Measurements from ENCODE around the gene LPXN. TPM values are rescaled to one million over a fixed set of nuclear protein-coding genes. Genes with fewer than 3 reads are reported as not detected.

Gene LPXN
- polyA plus RNA-seq (ENCODE audit: insufficient read depth in 1 of 5, insufficient read length in 5 of 5, low replicate concordance in 1 of 5) = 10 to 100 TPM in 3 of 5 donors, 1 to 10 TPM in 2; 8.1 to 10.6 (median 10.4) TPM
- long read RNA-seq, donor 1, partial matches to known transcripts = 0 of 1 reads
- long read RNA-seq, donor 1, other reads (novel, unspliced or antisense) = 0 of 1 reads
- long read RNA-seq, donor 2, partial matches to known transcripts = 0 of 1 reads
- long read RNA-seq, donor 2, other reads (novel, unspliced or antisense) = 0 of 1 reads
- long read RNA-seq, donor 3 = 0 reads
- long read RNA-seq, donor 4 = 0 reads
- long read RNA-seq, donor 5, partial matches to known transcripts = 69 of 69 reads
- long read RNA-seq, donor 5, other reads (novel, unspliced or antisense) = 0 of 69 reads
- long read RNA-seq, donor 6, partial matches to known transcripts = 0 of 1 reads
- long read RNA-seq, donor 6, other reads (novel, unspliced or antisense) = 0 of 1 reads
- long read RNA-seq, donor 7, partial matches to known transcripts = 79 of 107 reads
- long read RNA-seq, donor 7, other reads (novel, unspliced or antisense) = 28 of 107 reads
- long read RNA-seq, donor 8 = 0 reads

- no peak for DNase-seq
These were observed at the start of gene LPXN for GRCh38 chr11:58575377-58576020. Gene LPXN (minus strand): TSS chr11:58575856. CDS start chr11:58575772, 84 bp downstream.

GRCh38 chr11:58625086-58625485 is 49.4 kb upstream of the LPXN start:
- DNase-seq = no peak

GRCh38 chr11:58622344-58622743 is 46.7 kb upstream of the LPXN start, which contains the start of gene CNTF:
Gene CNTF (plus strand): TSS chr11:58622665. CDS start chr11:58622753, 88 bp downstream.
- no peak for DNase-seq

- no peak for DNase-seq
These were observed 46.1 kb upstream of the LPXN start for GRCh38 chr11:58621586-58622262.

- DNase-seq = no peak
These were observed 42.4 kb upstream of the LPXN start for GRCh38 chr11:58617976-58618557.

- DNase-seq = no peak
These were observed 40.9 kb upstream of the LPXN start for GRCh38 chr11:58616594-58616993.

GRCh38 chr11:58615559-58615958 is 39.9 kb upstream of the LPXN start:
- DNase-seq = no peak

- no peak for DNase-seq
These were observed 37.6 kb upstream of the LPXN start for GRCh38 chr11:58613228-58613627.

- no peak for DNase-seq
These were observed 34.1 kb upstream of the LPXN start for GRCh38 chr11:58609723-58610122.

- DNase-seq = no peak
These were observed 32.7 kb upstream of the LPXN start for GRCh38 chr11:58608331-58608730.

GRCh38 chr11:58606930-58607714 is 31.5 kb upstream of the LPXN start:
- no peak for DNase-seq

- DNase-seq = no peak
These were observed 24.9 kb upstream of the LPXN start for GRCh38 chr11:58600510-58600909.

GRCh38 chr11:58597486-58598144 is 22.0 kb upstream of the LPXN start:
- DNase-seq = no peak

GRCh38 chr11:58596621-58597020 is 21.0 kb upstream of the LPXN start:
- DNase-seq = no peak

- DNase-seq = no peak
These were observed 19.2 kb upstream of the LPXN start for GRCh38 chr11:58594826-58595225.

GRCh38 chr11:58592760-58593472 is 17.3 kb upstream of the LPXN start:
- no peak for DNase-seq

- DNase-seq = no peak
These were observed 16.0 kb upstream of the LPXN start for GRCh38 chr11:58591659-58592058.

- DNase-seq = no peak
These were observed 11.3 kb upstream of the LPXN start for GRCh38 chr11:58586998-58587397.

- DNase-seq = no peak
These were observed 6.8 kb upstream of the LPXN start for GRCh38 chr11:58582437-58582836.

GRCh38 chr11:58580311-58580710 is 4.7 kb upstream of the LPXN start:
- no peak for DNase-seq
